Progenitor cell of endocrine pancreas (in vitro differentiated cells): ENCODE measurements around the gene NF2. TPM values are rescaled to one million over a fixed set of nuclear protein-coding genes. Genes with fewer than 3 reads are reported as not detected.
"Not testable (repeated sequence)": the region's sequence is repeated elsewhere in the genome, so short reads cannot be mapped to it uniquely, and the experiment has no call there.

ENCODE experiments used
- DNase-seq: peaks from one replicate; pipeline ENCODE4 v3.0.0; 2021; ENCODE audit warnings: low spot score; ENCODE audit not compliant: unreplicated experiment
- H3K27ac Mint-ChIP-seq: 2 replicates; pipeline ENCODE4 v1.8.0; 2021; ENCODE audit warnings: mild to moderate bottlenecking, moderate library complexity, mixed read lengths
- H3K27me3 Mint-ChIP-seq: 2 replicates; pipeline ENCODE4 v1.8.0; 2021; ENCODE audit warnings: mixed read lengths
- H3K36me3 Mint-ChIP-seq: 2 replicates; pipeline ENCODE4 v1.8.0; 2022; ENCODE audit warnings: mixed read lengths; ENCODE audit not compliant: insufficient read depth
- H3K4me1 Mint-ChIP-seq: 2 replicates; pipeline ENCODE4 v1.8.0; 2021; ENCODE audit warnings: low read depth, mixed read lengths
- H3K4me3 Mint-ChIP-seq: 2 replicates; pipeline ENCODE4 v1.8.0; 2021; ENCODE audit warnings: low read depth, mild to moderate bottlenecking, moderate library complexity, mixed read lengths
- H3K9me3 Mint-ChIP-seq: 2 replicates; pipeline ENCODE4 v1.8.0; 2021; ENCODE audit warnings: low read depth, mixed read lengths
- CTCF ChIP-seq: fragments of 200-600 bp; sonication (generic); IDR thresholded peaks from one replicate; pipeline ENCODE4 v1.5.0; 2021; ENCODE audit warnings: antibody characterized with exemption, mild to moderate bottlenecking; ENCODE audit not compliant: unreplicated experiment
- long read RNA-seq: library from polyadenylated mRNA; unstranded; transcript quantifications from one replicate; pipeline ENCODE4 v2.0.0, GENCODE V29; 2020
- total RNA-seq: library from RNA; stranded (reverse); gene quantifications from 2 replicates; pipeline ENCODE4 v1.2.1, GENCODE V29; 2021

Gene NF2
- 36.6 and 37.1 TPM in 2 replicates for total RNA-seq
- long read RNA-seq, partial matches to known transcripts: 0 of 9 reads
- long read RNA-seq, other reads (novel, unspliced or antisense): 8 of 9 reads

GRCh38 chr22:29603358-29604075, at the start of gene NF2:
TSS of gene NF2 (plus strand) at chr22:29603633. CDS start at chr22:29603999, 366 bp downstream.
- peak within 1 kb of the TSS; percentile 85 for H3K4me3 Mint-ChIP-seq
- TF ChIP-seq CTCF: no peak
- DNase-seq: peak; percentile 96
- H3K27me3 Mint-ChIP-seq: no peaks in the 10 kb centered on the region
- H3K9me3 Mint-ChIP-seq: no peaks in the 10 kb centered on the region
- H3K36me3 Mint-ChIP-seq: peaks cover 1% of the 10 kb centered on the region
- H3K4me1 Mint-ChIP-seq: peaks cover 9% of the 10 kb centered on the region
- H3K27ac Mint-ChIP-seq: peak within 1 kb of the TSS; percentile 97

GRCh38 chr22:29555065-29555644, 48.3 kb upstream of the NF2 start:
- Mint-ChIP-seq H3K9me3 (peaks cover 3% of the 10 kb centered on the region), H3K27ac (peak overlapping the region; percentile 57), H3K27me3 (no peaks in the 10 kb centered on the region), H3K4me3 (peak overlapping the region; percentile 21), H3K4me1 (peaks cover 6% of the 10 kb centered on the region), H3K36me3 (peaks cover 29% of the 10 kb centered on the region)
- TF ChIP-seq CTCF: no peak
- no peak for DNase-seq

- Mint-ChIP-seq H3K27ac (peak overlapping the region; percentile 7), H3K27me3 (no peaks in the 10 kb centered on the region), H3K4me3 (no peak overlapping the region), H3K36me3 (peaks cover 25% of the 10 kb centered on the region), H3K9me3 (no peaks in the 10 kb centered on the region), H3K4me1 (no peaks in the 10 kb centered on the region)
- DNase-seq: no peak
- TF ChIP-seq CTCF: no peak
These were observed 44.4 kb upstream of the NF2 start for GRCh38 chr22:29559030-29559429.

- Mint-ChIP-seq H3K27ac (peak overlapping the region; percentile 77), H3K9me3 (no peaks in the 10 kb centered on the region), H3K36me3 (peaks cover 27% of the 10 kb centered on the region), H3K4me3 (no peak overlapping the region), H3K4me1 (no peaks in the 10 kb centered on the region), H3K27me3 (no peaks in the 10 kb centered on the region)
- DNase-seq: no peak
- no peak for TF ChIP-seq CTCF
These were observed 43.6 kb upstream of the NF2 start for GRCh38 chr22:29559853-29560252.

- H3K4me3 Mint-ChIP-seq: no peak overlapping the region
- DNase-seq: no peak
- peak overlapping the region; percentile 64 for H3K27ac Mint-ChIP-seq
- H3K36me3 Mint-ChIP-seq: peaks cover 23% of the 10 kb centered on the region
- no peaks in the 10 kb centered on the region for H3K27me3 Mint-ChIP-seq
- H3K4me1 Mint-ChIP-seq: peaks cover 3% of the 10 kb centered on the region
- no peak for TF ChIP-seq CTCF
- no peaks in the 10 kb centered on the region for H3K9me3 Mint-ChIP-seq
These were observed 39.6 kb upstream of the NF2 start for GRCh38 chr22:29563652-29564460.

- H3K27ac Mint-ChIP-seq: not testable (repeated sequence)
These were observed 36.9 kb upstream of the NF2 start for GRCh38 chr22:29566513-29566912.

More at GRCh38 chr22:29566513-29566912, 36.9 kb upstream of the NF2 start:
- not testable (repeated sequence) for H3K27me3 Mint-ChIP-seq, H3K4me3 Mint-ChIP-seq, H3K9me3 Mint-ChIP-seq, H3K4me1 Mint-ChIP-seq, DNase-seq
- peaks cover 26% of the 10 kb centered on the region for H3K36me3 Mint-ChIP-seq
